Astrocyte (in vitro differentiated cells and primary cell): ENCODE measurements around the gene ARL15. TPM values are rescaled to one million over a fixed set of nuclear protein-coding genes. Genes with fewer than 3 reads are reported as not detected.

Experiments used
- DNase-seq: peaks from one replicate; pipeline ENCODE4 v3.0.0-alpha.2; 2010; ENCODE audit warnings: low read depth
- FAIRE-seq: peaks from 2 replicates; lab custom pipeline; 2011; peaks lifted over from hg19 to GRCh38; lab: Jason Lieb, UNC
- H2AFZ ChIP-seq: 2 replicates; pipeline ENCODE4 v1.6.0; 2012; ENCODE audit warnings: low read depth, low read length, inconsistent platforms
- H3K27ac ChIP-seq: 2 replicates; pipeline ENCODE4 v1.5.1; 2011; ENCODE audit warnings: low read depth, low read length, inconsistent platforms
- H3K27me3 ChIP-seq: 2 replicates; pipeline ENCODE4 v1.6.0; 2011; ENCODE audit warnings: low read length, inconsistent platforms; ENCODE audit not compliant: insufficient read depth
- H3K36me3 ChIP-seq: 2 replicates; pipeline ENCODE4 v1.5.1; 2011; ENCODE audit warnings: low read length, inconsistent platforms; ENCODE audit not compliant: insufficient read depth
- H3K4me1 ChIP-seq: 2 replicates; pipeline ENCODE4 v1.5.1; 2011; ENCODE audit warnings: low read length, inconsistent platforms; ENCODE audit not compliant: insufficient read depth
- H3K4me2 ChIP-seq: 2 replicates; pipeline ENCODE4 v1.6.0; 2012; ENCODE audit warnings: low read length, inconsistent platforms
- H3K4me3 ChIP-seq: 2 replicates; pipeline ENCODE4 v1.5.1; 2011; ENCODE audit warnings: low read depth, mild to moderate bottlenecking, low read length, inconsistent platforms; ENCODE audit not compliant: insufficient read depth
- H3K79me2 ChIP-seq: 2 replicates; pipeline ENCODE4 v1.6.0; 2012; ENCODE audit warnings: mild to moderate bottlenecking, low read length, inconsistent platforms; ENCODE audit not compliant: insufficient read depth
- H3K9ac ChIP-seq: 2 replicates; pipeline ENCODE4 v1.6.0; 2012; ENCODE audit warnings: mild to moderate bottlenecking, low read length, inconsistent platforms
- H3K9me3 ChIP-seq: 2 replicates; pipeline ENCODE4 v1.5.1; 2012; ENCODE audit warnings: low read depth, mild to moderate bottlenecking, low read length, inconsistent platforms; ENCODE audit not compliant: insufficient read depth
- H4K20me1 ChIP-seq: 2 replicates; pipeline ENCODE4 v1.6.0; 2012; ENCODE audit warnings: low read length, inconsistent platforms; ENCODE audit not compliant: insufficient read depth
- H3K27ac Mint-ChIP-seq: one replicate; pipeline ENCODE4 v1.8.0; 2021; ENCODE audit warnings: mild to moderate bottlenecking, mixed read lengths; ENCODE audit not compliant: unreplicated experiment
- H3K27me3 Mint-ChIP-seq: one replicate; pipeline ENCODE4 v1.8.0; 2021; ENCODE audit warnings: low read depth, mixed read lengths; ENCODE audit not compliant: unreplicated experiment
- H3K36me3 Mint-ChIP-seq: one replicate; pipeline ENCODE4 v1.8.0; 2021; ENCODE audit warnings: low read depth, mixed read lengths; ENCODE audit not compliant: unreplicated experiment
- H3K4me1 Mint-ChIP-seq: one replicate; pipeline ENCODE4 v1.8.0; 2021; ENCODE audit warnings: low read depth, mixed read lengths; ENCODE audit not compliant: unreplicated experiment
- H3K4me3 Mint-ChIP-seq: one replicate; pipeline ENCODE4 v1.8.0; 2021; ENCODE audit warnings: mild to moderate bottlenecking, moderate library complexity, mixed read lengths; ENCODE audit not compliant: unreplicated experiment
- H3K9me3 Mint-ChIP-seq: one replicate; pipeline ENCODE4 v1.8.0; 2021; ENCODE audit warnings: mild to moderate bottlenecking, mixed read lengths; ENCODE audit not compliant: unreplicated experiment
- EZH2 ChIP-seq: IDR thresholded peaks from 2 replicates; pipeline ENCODE4 v1.6.1; 2012; ENCODE audit warnings: mild to moderate bottlenecking, low read length, inconsistent platforms; ENCODE audit not compliant: insufficient read depth
- total RNA-seq: library from RNA; stranded (reverse); gene quantifications from 2 replicates; pipeline ENCODE4 v1.2.1, GENCODE V29; 2021
- TF ChIP-seq, protein P1 (sequence below): IDR thresholded peaks from 2 replicates; pipeline ENCODE4 v1.5.1; 2011; ENCODE audit warnings: low read depth, mild to moderate bottlenecking, inconsistent platforms, low read length, moderate library complexity; ENCODE audit not compliant: insufficient read depth

ARL15 gene
- total RNA-seq, 1 donor from 2014 or later, result 29.1 TPM

DNA sequence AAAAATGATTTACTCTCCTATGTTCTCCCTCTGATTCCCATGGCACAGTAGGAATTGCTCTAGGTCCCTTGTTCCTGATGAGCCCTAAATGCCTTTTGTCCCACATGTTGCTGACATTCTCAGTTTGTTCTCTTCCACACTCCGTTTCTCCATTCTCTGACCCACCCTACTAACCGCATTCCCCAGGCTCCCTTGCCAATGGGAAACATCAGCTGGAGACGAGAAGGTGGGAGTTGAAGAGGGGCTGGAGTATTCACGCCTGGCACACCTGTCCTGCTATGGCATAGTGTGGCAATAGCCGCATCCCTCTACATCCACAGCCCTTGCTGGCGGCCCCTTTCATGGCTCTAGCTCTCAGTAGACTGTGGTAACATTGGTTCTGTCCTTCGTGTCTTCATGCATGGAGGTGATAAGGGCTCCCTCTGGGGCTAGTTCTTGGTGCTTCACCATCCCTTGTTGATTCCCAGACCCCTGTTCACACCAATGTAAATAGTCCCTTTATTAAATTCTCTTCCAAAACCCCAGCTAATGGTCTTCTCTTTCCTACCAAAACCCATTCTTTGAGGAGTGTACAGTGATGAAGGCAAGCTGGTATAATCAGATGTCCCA, 16.4 kb upstream of the ARL15 start:
- H3K27me3 ChIP-seq, result peaks cover 2% of the 10 kb centered on the region
- H3K27ac ChIP-seq, result no peak overlapping the region
- H2AFZ ChIP-seq, result no peak overlapping the region
- Mint-ChIP-seq H3K36me3 (peaks cover 2% of the 10 kb centered on the region), H3K9me3 (no peaks in the 10 kb centered on the region), H3K27ac (no peak overlapping the region), H3K27me3 (peaks cover 11% of the 10 kb centered on the region), H3K4me1 (peaks cover 5% of the 10 kb centered on the region), H3K4me3 (no peak overlapping the region)
- no peak overlapping the region for H3K4me2 ChIP-seq
- peaks cover 19% of the 10 kb centered on the region for H3K4me1 ChIP-seq
- FAIRE-seq (no peak), DNase-seq (no peak)
- H3K79me2 ChIP-seq, result no peaks in the 10 kb centered on the region
- no peak for TF ChIP-seq EZH2
- H3K4me3 ChIP-seq, result no peak overlapping the region
- H3K36me3 ChIP-seq, result no peaks in the 10 kb centered on the region
- H3K9ac ChIP-seq, result no peak overlapping the region
- H4K20me1 ChIP-seq, result no peaks in the 10 kb centered on the region
- no peaks in the 10 kb centered on the region for H3K9me3 ChIP-seq

DNA sequence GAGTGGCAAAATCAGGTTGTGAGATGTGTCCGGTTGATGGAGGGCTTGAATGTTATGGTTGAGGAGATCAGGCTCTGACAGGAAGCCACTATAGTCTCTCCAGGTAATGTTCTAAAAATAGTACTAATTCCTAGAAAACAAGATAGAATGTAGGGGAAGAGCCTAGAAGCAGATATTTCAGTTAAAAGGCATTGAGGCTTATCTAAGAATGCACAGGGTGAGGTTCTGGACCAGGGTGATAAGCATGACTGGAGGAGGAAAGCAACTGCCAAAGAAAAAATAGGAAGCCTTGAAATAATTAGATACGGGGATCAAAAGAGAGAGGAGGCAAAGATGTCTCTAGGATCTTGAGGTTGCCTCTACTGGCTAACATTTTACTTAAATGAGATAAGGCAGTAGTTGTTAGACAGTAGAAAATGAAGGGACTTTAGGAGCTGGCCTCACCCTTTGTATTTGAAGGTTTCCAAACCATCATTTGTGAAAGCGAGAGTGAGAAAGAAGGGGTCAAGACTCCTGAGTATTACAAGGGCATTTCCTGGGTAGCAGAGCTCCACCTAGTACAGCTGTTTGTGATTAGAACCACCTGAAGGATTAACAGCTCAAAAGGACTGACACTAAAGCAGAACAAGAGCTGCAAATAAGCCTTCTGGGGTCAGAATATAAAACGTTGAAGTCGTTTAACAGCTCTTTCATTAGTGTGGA, 15.4 kb upstream of the ARL15 start:
- no peak overlapping the region for H3K27ac Mint-ChIP-seq
- H3K4me3 ChIP-seq, result no peak overlapping the region
- no peaks in the 10 kb centered on the region for H3K9me3 Mint-ChIP-seq
- peaks cover 11% of the 10 kb centered on the region for H3K27me3 Mint-ChIP-seq
- no peaks in the 10 kb centered on the region for H3K79me2 ChIP-seq
- no peak for DNase-seq
- no peak overlapping the region for H3K4me2 ChIP-seq
- H3K4me3 Mint-ChIP-seq, result no peak overlapping the region
- H2AFZ ChIP-seq, result no peak overlapping the region
- no peaks in the 10 kb centered on the region for H3K36me3 ChIP-seq
- peaks cover 5% of the 10 kb centered on the region for H3K4me1 Mint-ChIP-seq
- H4K20me1 ChIP-seq, result no peaks in the 10 kb centered on the region
- no peaks in the 10 kb centered on the region for H3K36me3 Mint-ChIP-seq
- H3K27me3 ChIP-seq, result peaks cover 2% of the 10 kb centered on the region
- no peak overlapping the region for H3K9ac ChIP-seq
- no peak for FAIRE-seq
- no peak for TF ChIP-seq EZH2
- TF ChIP-seq, protein P1, sequence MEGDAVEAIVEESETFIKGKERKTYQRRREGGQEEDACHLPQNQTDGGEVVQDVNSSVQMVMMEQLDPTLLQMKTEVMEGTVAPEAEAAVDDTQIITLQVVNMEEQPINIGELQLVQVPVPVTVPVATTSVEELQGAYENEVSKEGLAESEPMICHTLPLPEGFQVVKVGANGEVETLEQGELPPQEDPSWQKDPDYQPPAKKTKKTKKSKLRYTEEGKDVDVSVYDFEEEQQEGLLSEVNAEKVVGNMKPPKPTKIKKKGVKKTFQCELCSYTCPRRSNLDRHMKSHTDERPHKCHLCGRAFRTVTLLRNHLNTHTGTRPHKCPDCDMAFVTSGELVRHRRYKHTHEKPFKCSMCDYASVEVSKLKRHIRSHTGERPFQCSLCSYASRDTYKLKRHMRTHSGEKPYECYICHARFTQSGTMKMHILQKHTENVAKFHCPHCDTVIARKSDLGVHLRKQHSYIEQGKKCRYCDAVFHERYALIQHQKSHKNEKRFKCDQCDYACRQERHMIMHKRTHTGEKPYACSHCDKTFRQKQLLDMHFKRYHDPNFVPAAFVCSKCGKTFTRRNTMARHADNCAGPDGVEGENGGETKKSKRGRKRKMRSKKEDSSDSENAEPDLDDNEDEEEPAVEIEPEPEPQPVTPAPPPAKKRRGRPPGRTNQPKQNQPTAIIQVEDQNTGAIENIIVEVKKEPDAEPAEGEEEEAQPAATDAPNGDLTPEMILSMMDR, result no peak
- H3K9me3 ChIP-seq, result no peaks in the 10 kb centered on the region
- peaks cover 18% of the 10 kb centered on the region for H3K4me1 ChIP-seq
- no peak overlapping the region for H3K27ac ChIP-seq

DNA sequence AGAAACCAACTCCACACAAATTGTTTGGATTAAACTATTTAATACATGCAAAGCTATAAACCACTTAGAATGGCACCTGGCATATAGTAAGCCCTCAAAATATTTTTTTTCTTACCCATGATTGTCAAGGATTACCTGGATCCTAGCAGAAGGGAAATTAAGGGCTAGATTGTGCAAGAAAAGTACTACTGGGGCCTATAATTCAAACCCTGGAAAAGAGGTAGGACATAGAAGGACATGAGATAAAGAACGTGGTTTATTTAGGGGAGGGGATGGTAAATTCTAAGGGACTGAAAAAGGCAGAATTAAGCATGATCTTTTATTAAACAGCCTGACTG, 14.9 kb upstream of the ARL15 start:
- Histone ChIP-seq H3K4me1 (peaks cover 12% of the 10 kb centered on the region), H2AFZ (no peak overlapping the region), H3K4me3 (no peak overlapping the region), H4K20me1 (no peaks in the 10 kb centered on the region), H3K9me3 (no peaks in the 10 kb centered on the region), H3K79me2 (no peaks in the 10 kb centered on the region), H3K9ac (no peak overlapping the region), H3K27me3 (peaks cover 2% of the 10 kb centered on the region), H3K27ac (no peak overlapping the region), H3K36me3 (no peaks in the 10 kb centered on the region), H3K4me2 (no peak overlapping the region)
- Mint-ChIP-seq H3K36me3 (no peaks in the 10 kb centered on the region), H3K27me3 (peaks cover 11% of the 10 kb centered on the region), H3K9me3 (no peaks in the 10 kb centered on the region), H3K4me3 (no peak overlapping the region), H3K4me1 (peaks cover 5% of the 10 kb centered on the region), H3K27ac (no peak overlapping the region)
- no peak for DNase-seq
- no peak for TF ChIP-seq EZH2
- TF ChIP-seq, protein P1, result no peak
- no peak for FAIRE-seq
